Measurements from ENCODE around the gene SNX21.
A peak's percentile ranks its signal among the peaks of the same experiment; 100 is the strongest.

DNA sequence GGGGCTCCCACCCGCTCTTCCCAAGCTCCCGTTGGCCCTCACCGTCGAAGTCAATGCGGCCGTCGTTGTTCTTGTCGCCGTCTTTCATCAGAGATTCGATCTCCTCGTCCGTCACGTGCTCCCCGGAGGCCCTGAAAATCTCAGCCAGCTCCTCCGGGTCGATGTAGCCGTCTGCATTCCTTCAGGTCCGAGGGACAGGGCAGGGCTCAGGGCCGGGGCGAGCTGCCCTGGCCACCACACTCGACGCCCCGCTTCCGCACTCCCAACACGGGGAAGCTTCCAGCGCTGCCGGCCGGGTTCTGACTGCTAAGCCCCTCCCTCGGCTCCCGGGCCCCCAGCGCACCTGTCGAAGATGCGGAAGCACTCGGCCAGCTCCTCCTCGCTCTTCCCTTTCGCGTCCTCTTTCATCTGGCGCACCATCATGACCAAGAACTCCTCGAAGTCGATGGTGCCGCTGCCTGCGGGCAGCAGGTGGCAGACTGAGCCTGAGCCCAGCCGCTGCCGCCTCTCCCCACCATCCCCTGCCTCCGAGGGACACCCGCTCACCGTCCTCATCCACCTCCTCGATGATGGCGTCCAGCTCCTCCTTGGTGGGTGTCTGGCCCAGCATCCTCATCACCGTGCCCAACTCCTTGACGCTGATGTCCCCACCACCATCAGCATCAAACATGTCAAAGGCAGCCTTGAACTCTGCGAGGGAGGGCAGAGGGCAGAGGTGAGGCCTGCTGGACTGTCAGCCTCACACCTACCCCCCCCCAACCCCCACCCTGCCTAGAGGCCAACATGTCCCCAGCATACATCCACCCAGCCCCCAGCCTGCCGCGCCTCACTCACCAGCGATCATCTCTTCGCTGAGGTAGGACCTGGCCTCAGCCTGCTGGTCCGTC is 9.4 kb upstream of the SNX21 start:
- TF ChIP-seq, protein P1, sequence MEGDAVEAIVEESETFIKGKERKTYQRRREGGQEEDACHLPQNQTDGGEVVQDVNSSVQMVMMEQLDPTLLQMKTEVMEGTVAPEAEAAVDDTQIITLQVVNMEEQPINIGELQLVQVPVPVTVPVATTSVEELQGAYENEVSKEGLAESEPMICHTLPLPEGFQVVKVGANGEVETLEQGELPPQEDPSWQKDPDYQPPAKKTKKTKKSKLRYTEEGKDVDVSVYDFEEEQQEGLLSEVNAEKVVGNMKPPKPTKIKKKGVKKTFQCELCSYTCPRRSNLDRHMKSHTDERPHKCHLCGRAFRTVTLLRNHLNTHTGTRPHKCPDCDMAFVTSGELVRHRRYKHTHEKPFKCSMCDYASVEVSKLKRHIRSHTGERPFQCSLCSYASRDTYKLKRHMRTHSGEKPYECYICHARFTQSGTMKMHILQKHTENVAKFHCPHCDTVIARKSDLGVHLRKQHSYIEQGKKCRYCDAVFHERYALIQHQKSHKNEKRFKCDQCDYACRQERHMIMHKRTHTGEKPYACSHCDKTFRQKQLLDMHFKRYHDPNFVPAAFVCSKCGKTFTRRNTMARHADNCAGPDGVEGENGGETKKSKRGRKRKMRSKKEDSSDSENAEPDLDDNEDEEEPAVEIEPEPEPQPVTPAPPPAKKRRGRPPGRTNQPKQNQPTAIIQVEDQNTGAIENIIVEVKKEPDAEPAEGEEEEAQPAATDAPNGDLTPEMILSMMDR (IDR thresholded peaks at IDR 0.05; ENCODE audit: insufficient read depth, low read length, poor library complexity, severe bottlenecking), result peak; percentile 11
- TF ChIP-seq EZH2phosphoT487 (conservative IDR thresholded peaks at IDR 0.05; ENCODE audit: low read length), result no peak

Data from SU-DHL-6 (cell line).